Stimulated activated CD8-positive, alpha-beta memory T cell treated with anti-CD3 and anti-CD28 coated beads, Interleukin-12 subunit alpha, Interleukin-12 subunit beta, amount 100 ng/mL, for 4 hours (primary cell): Measurements from ENCODE around the gene FXYD6.
"Not testable (repeated sequence)": the region's sequence is repeated elsewhere in the genome, so short reads cannot be mapped to it uniquely, and the experiment has no call there.

Experiments
- DNase-seq: peaks from one replicate; pipeline ENCODE4 v3.0.0-alpha.2; 2020; ENCODE audit warnings: low read depth

FXYD6 gene

GRCh38 chr11:117868815-117869561, 7.5 kb downstream of the FXYD6 start:
- DNase-seq, result no peak

- DNase-seq, result no peak
Measured at GRCh38 chr11:117868088-117868487, 8.4 kb downstream of the FXYD6 start.

DNA sequence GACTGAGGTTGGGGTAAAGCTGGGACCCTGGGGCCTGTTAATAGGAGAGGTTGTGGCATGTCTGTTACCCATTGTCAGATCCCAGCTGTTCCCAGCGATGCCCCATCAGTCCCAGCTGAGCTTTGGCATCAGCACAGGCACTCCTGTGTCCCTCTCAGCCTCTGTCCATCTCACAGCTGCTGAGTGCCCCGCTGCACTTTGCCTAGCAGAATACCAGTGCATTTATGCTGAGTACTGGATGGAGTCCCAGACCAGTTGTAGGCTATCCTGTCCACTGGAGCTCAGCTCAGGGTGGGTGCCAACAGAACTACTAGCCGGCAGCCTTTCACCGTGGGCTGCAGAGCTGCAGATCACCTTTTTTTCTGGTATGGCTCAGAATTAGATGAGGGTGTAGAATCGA, 9.9 kb downstream of the FXYD6 start:
- DNase-seq, result no peak

DNA sequence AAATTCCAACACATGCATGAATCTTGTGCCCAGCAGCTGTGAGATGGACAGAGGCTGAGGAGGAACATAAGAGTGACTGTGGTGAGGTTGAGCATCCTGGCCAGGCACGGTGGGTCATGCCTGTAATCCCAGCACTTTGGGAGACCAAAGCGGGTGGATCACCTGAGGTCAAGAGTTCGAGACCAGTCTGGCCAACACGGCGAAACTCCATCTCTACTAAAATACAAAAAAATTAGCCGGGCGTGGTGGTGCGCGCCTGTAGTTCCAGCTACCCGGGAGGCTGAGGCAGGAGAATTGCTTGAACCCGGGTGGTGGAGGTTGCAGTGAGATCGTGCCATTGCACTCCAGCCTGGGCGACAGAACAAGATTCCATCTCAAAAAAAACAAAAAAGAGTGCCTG, 10.9 kb downstream of the FXYD6 start:
- DNase-seq, result not testable (repeated sequence)

- DNase-seq, result no peak
Measured at GRCh38 chr11:117863383-117863782, 13.1 kb downstream of the FXYD6 start.

DNA sequence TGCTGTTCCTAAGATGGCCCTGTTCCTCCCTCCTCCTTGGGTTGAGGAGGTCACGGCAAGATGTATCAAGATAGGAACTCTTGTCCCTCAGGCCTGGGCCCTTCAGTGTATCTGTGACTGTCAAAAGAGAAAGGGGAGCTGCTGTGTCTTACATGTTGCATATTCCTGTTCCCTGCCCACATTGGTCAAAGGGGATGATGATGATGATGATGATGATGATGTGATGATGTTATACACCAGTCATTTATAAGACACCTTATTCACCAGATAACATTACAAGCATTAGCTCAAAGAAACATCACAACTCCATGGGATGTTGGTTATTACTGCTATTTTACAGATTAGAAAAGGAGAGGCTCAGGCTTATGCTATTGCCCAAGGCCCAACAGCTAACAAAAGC, 13.7 kb downstream of the FXYD6 start:
- no peak for DNase-seq

DNA sequence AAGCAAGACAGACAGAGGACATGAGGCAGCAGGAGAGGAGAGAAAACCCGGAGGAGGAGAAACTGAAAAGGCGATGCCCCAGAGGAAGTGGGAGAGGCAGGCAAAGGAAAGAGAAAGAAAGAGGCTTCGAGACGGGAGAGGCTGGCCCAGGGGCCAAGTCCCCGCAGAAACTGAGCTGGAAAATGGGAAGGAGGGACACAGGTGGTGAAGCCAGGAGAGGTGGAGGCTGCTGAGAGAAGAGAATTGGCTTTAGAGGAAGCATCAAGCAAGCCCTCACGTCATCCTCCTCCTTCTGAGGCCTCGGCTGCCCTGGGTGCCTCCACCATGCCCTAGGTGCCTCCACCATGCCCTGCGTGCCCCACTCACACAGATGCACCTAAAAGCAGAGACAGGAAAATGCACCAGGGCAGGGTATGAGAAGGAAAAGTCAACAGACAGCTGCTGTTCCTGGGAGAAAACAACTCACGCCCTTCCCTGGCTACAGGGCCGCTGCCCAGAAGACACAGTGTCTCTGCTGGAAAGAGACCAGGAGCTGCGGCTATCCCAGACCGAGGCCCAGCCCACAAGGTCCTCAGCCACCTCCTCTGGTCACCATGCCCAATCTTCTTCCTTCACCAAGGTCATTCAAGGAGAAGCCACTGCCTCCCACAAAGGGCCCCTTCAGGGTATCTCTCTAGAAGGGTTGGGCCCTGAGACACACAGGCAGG, 14.3 kb downstream of the FXYD6 start:
- DNase-seq, result no peak

- no peak for DNase-seq
Measured at GRCh38 chr11:117861151-117862018, 15.1 kb downstream of the FXYD6 start.

GRCh38 chr11:117860139-117860538, 16.3 kb downstream of the FXYD6 start:
- no peak for DNase-seq

DNA sequence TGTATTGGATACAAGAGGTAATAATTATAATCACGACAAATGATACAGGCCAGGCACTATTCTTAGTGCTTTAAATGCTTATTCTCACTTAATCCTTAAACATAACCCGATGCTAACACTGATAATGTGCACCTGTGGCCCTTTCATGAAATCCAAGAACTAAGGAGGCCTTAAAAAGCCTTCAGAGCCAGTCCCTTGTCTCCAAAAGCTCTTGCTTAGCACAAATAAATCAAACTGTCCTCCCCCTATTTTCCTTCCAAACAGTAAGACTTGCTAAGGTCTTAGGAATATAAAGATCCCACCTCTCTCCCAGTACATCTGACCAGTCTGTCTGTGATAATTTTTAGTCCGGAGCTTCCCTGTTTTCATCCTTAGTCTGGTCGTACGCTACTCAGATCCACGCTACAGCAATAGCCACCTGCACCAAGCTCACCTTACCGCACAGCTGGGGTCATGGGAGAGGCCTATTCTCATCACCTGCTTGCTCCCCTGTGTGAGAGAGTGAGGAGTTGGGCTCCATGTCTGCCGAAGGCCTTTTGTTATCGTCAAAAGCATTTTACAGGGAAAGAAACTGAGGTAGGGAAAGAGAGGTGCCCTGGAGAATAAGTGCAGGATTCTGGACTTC, 16.9 kb downstream of the FXYD6 start:
- DNase-seq, result no peak

DNA sequence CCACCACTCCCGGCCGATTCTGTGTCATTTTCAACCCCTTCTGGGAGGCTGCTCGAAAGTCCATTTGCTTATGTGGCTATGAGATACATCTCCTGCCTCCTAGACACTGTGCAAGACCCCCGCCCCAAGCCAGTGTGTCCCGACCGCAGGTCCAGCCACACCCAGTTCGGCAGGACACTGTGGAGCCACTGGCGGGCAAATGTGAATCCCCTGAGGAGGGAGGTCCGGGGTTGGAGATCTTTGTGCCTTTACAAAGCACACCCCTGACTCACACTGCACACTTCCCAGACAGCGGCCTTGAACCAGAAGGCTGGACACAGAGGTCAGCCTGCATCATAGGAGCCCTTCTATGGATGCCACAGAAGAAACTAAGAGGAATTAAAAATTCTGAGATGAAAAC, 17.4 kb downstream of the FXYD6 start:
- no peak for DNase-seq

- no peak for DNase-seq
Measured at GRCh38 chr11:117857734-117858414, 18.6 kb downstream of the FXYD6 start.

GRCh38 chr11:117855912-117856651, 20.4 kb downstream of the FXYD6 start:
- no peak for DNase-seq

- DNase-seq, result no peak
Measured at GRCh38 chr11:117855186-117855845, 21.1 kb downstream of the FXYD6 start.

- no peak for DNase-seq
Measured at GRCh38 chr11:117852309-117852708, 24.1 kb downstream of the FXYD6 start.

DNA sequence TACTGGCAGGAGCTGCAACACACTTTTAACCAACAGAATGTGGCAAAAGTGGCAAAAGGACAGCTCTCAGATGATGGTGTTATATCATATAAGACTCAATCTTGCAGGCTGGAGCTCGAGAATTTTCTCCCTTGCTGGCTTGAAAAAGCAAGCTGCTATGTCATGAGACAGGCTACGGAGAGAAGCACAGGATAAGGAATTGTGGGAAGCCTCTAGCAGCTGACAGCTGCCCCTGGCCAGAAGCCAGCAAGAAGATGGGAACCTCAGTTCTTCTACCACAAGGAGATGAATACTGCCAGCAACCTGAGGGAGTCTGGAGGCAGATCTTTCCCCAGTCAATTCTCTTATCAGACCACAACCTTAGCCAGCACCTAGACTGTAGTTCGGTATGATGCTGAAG, 24.6 kb downstream of the FXYD6 start:
- DNase-seq, result no peak

GRCh38 chr11:117851106-117851505, 25.4 kb downstream of the FXYD6 start:
- no peak for DNase-seq

- DNase-seq, result no peak
Measured at GRCh38 chr11:117849781-117850414, 26.6 kb downstream of the FXYD6 start.

DNA sequence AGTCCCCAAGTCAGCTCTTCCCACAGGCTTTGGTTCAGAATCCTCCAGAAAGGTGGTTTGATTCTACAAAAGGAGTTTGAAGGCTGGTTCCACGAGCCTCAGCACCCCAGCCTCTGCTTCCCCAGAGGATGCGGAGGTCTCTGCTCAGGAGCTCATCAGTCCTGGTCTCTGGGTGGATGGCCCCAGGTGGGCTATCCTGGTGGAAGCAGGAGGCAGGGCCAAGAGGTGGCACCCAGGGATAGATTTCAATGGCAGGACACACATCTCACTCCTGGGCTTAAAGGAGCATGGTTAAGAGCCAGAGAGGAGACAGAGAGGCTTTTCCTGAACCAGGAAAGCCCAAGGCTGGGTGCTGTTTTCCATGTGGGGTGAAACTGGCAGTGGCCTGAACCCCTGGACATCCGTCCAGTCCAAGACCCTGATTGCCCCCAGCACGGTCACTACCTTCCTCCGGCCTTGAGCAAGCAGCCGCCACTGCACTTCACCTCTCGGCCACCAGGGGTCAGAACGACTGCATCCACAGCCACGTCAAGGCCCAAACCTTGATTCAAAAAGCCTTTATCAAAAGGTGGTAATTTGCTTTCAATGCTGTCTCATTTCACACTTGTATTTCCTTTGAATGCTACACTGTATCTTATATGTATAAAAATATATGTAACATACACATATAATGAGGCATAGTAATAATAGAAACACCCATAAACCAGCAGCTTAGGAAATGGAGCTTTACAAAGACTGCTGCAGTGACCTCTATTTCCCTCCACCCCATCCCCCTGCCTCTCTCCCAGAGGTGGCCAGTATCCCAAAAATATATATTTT, 32.6 kb downstream of the FXYD6 start:
- peak; percentile 61 for DNase-seq
